ENCODE results near the gene KRT28. TPM values are rescaled to one million over a fixed set of nuclear protein-coding genes. Genes with fewer than 3 reads are reported as not detected.
"Not testable (repeated sequence)": the region's sequence is repeated elsewhere in the genome, so short reads cannot be mapped to it uniquely, and the experiment has no call there.

Gene KRT28
- total RNA-seq, 2 donors from 2014 or later = not detected

GRCh38 chr17:40748666-40749065 is 51.1 kb downstream of the KRT28 start:
- not testable (repeated sequence) for H3K9me3 Mint-ChIP-seq; H3K36me3 Mint-ChIP-seq; H3K4me3 Mint-ChIP-seq; H3K27ac Mint-ChIP-seq; ATAC-seq; DNase-seq (ENCODE audit: low spot score); H3K4me1 Mint-ChIP-seq (ENCODE audit: low read depth in 2 of 2)
- peaks cover 33 to 69% of the 10 kb centered on the region in 2 donors for H3K27me3 Mint-ChIP-seq

Other genes starting within 250 kb of the KRT28 start
- gene CCR7, start 234.5 kb downstream of the KRT28 start, total RNA-seq = 10 to 100 TPM; 65.7 to 71.1 TPM
- gene SMARCE1, start 152.1 kb downstream of the KRT28 start, total RNA-seq = 10 to 100 TPM; 76.2 to 94.6 TPM
- not detected for gene KRT222, start 134.8 kb downstream of the KRT28 start, total RNA-seq
- not detected for gene KRT24, start 96.2 kb downstream of the KRT28 start, total RNA-seq
- not detected for gene KRT25, start 44.6 kb downstream of the KRT28 start, total RNA-seq
- gene KRT26, start 27.8 kb downstream of the KRT28 start, total RNA-seq = not detected
- gene KRT27, start 17.4 kb downstream of the KRT28 start, total RNA-seq = not detected
- 10 to 100 TPM; 26.8 to 42.3 TPM for gene KRT10, start 22.7 kb upstream of the KRT28 start, total RNA-seq
- not detected for gene KRT12, start 67.3 kb upstream of the KRT28 start, total RNA-seq
- not detected for gene KRT20, start 85.3 kb upstream of the KRT28 start, total RNA-seq
- gene KRT23, start 137.7 kb upstream of the KRT28 start, total RNA-seq = not detected
- gene KRT39, start 167.0 kb upstream of the KRT28 start, total RNA-seq = not detected
- not detected for gene KRT40, start 184.4 kb upstream of the KRT28 start, total RNA-seq
- not detected for gene KRTAP3-3, start 194.2 kb upstream of the KRT28 start, total RNA-seq
- gene KRTAP3-2, start 199.9 kb upstream of the KRT28 start, total RNA-seq = not detected
- not detected for gene KRTAP3-1, start 209.2 kb upstream of the KRT28 start, total RNA-seq
- not detected for gene KRTAP1-5, start 227.2 kb upstream of the KRT28 start, total RNA-seq
- gene KRTAP1-4, start 230.2 kb upstream of the KRT28 start, total RNA-seq = not detected
- not detected for gene KRTAP1-3, start 234.9 kb upstream of the KRT28 start, total RNA-seq
- not detected for gene KRTAP1-1, start 241.5 kb upstream of the KRT28 start, total RNA-seq
- gene KRTAP2-1, start 247.4 kb upstream of the KRT28 start, total RNA-seq = not detected

All from natural killer cell treated with Interleukin-12 subunit alpha and Interleukin-12 subunit beta and Interleukin-15 and Interleukin-18, amount 100 ng/mL, for 72 hours (primary cell).